Erythroblast (primary cell): Measurements from ENCODE around the gene SLF2.

ENCODE experiments used
- DNase-seq, 2 experiments: peaks; one replicate each; lab custom pipeline; 2025; lab: John Stamatoyannopoulos, UW
- GATA1 ChIP-seq: IDR thresholded peaks from 2 replicates; pipeline ENCODE4 v1.6.1; 2011; ENCODE audit warnings: low read depth, mild to moderate bottlenecking, control low read depth, low read length, moderate library complexity
- POLR2A ChIP-seq: IDR thresholded peaks from 2 replicates; pipeline ENCODE4 v1.6.1; 2011; ENCODE audit warnings: mild to moderate bottlenecking, low read length

The SLF2 gene

GRCh38 chr10:100996678-100997359 is 84.1 kb downstream of the SLF2 start:
- TF ChIP-seq POLR2A (no peak), GATA1 (no peak)
- DNase-seq: peak; percentile 54 to 61

- TF ChIP-seq POLR2A (peak; percentile 38), GATA1 (no peak)
- DNase-seq: peak; percentile 79 to 87
Observed at GRCh38 chr10:100997360-100998182, 84.8 kb downstream of the SLF2 start.

GRCh38 chr10:100998183-100998990 is 85.6 kb downstream of the SLF2 start:
- peak; percentile 83 to 87 for DNase-seq

GRCh38 chr10:100998991-100999741 is 86.4 kb downstream of the SLF2 start:
- peak; percentile 83 to 90 for DNase-seq
- TF ChIP-seq POLR2A (peak; percentile 54), GATA1 (no peak)

More at GRCh38 chr10:100998183-100998990, 85.6 kb downstream of the SLF2 start:
- TF ChIP-seq POLR2A: no peak
- TF ChIP-seq GATA1: no peak

GRCh38 chr10:100999742-101000126 is 87.0 kb downstream of the SLF2 start, which contains the start of gene LZTS2:
TSS of gene LZTS2 (plus strand) at chr10:100999808. CDS start at chr10:101002539, 2,731 bp downstream.
- DNase-seq: no peak
- TF ChIP-seq POLR2A (no peak), GATA1 (no peak)

GRCh38 chr10:101000127-101000914 is 87.6 kb downstream of the SLF2 start:
- peak; percentile 42 to 50 for DNase-seq
- TF ChIP-seq POLR2A (no peak), GATA1 (no peak)

- TF ChIP-seq POLR2A: no peak
- no peak for TF ChIP-seq GATA1
- peak; percentile 24 to 46 for DNase-seq
Observed at GRCh38 chr10:101000915-101001658, 88.3 kb downstream of the SLF2 start.

GRCh38 chr10:101001659-101002035 is 88.9 kb downstream of the SLF2 start:
- no peak for TF ChIP-seq GATA1
- TF ChIP-seq POLR2A: no peak

GRCh38 chr10:101002456-101002855 is 89.7 kb downstream of the SLF2 start:
- TF ChIP-seq POLR2A: no peak
- TF ChIP-seq GATA1: no peak
- no peak for DNase-seq

More at GRCh38 chr10:101001659-101002035, 88.9 kb downstream of the SLF2 start:
- DNase-seq: no peak

GRCh38 chr10:101003639-101004206 is 91.0 kb downstream of the SLF2 start:
- TF ChIP-seq GATA1 (no peak), POLR2A (no peak)
- no peak for DNase-seq

GRCh38 chr10:101005361-101005760 is 92.6 kb downstream of the SLF2 start:
- no peak for DNase-seq
- no peak for TF ChIP-seq GATA1
- TF ChIP-seq POLR2A: no peak
